PC-9 (cell line): Measurements from ENCODE around the gene RASSF3.

Experiments used
- EZH2 ChIP-seq: fragments of 200-600 bp; sonication (generic); IDR thresholded peaks from 2 replicates; pipeline ENCODE4 v1.8.0; 2017; ENCODE audit warnings: antibody characterized with exemption, low read depth
- TF ChIP-seq, protein P1 (sequence below): fragments of 200-600 bp; sonication (generic); conservative IDR thresholded peaks from 2 replicates; pipeline ENCODE4 v1.6.1; 2017; ENCODE audit warnings: mixed run types, antibody characterized with exemption, mild to moderate bottlenecking, moderate library complexity

DNA sequence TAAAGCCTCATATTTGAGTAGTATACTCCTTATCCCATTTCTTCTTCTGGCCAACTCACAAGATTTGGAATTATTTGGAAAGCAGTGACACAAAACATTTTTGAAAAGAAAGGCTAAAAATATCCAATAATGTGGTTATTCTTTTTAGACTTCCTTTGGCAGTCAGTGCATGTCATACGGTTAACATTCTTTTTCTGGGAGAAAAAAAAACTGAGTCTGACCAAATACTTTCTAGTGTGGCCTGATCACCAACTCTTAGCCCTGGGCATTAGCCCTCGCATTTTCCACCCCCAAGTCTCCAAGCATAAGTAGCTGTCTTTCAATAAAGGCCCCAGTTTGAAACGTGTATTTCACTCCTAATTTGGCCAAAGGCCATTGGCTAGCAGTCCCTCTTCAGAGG is 5.9 kb downstream of the RASSF3 start:
- TF ChIP-seq, protein P1, sequence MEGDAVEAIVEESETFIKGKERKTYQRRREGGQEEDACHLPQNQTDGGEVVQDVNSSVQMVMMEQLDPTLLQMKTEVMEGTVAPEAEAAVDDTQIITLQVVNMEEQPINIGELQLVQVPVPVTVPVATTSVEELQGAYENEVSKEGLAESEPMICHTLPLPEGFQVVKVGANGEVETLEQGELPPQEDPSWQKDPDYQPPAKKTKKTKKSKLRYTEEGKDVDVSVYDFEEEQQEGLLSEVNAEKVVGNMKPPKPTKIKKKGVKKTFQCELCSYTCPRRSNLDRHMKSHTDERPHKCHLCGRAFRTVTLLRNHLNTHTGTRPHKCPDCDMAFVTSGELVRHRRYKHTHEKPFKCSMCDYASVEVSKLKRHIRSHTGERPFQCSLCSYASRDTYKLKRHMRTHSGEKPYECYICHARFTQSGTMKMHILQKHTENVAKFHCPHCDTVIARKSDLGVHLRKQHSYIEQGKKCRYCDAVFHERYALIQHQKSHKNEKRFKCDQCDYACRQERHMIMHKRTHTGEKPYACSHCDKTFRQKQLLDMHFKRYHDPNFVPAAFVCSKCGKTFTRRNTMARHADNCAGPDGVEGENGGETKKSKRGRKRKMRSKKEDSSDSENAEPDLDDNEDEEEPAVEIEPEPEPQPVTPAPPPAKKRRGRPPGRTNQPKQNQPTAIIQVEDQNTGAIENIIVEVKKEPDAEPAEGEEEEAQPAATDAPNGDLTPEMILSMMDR, result no peak
- no peak for TF ChIP-seq EZH2
